Stimulated activated CD8-positive, alpha-beta memory T cell treated with anti-CD3 and anti-CD28 coated beads, Interleukin-12 subunit alpha, Interleukin-12 subunit beta, amount 100 ng/mL, for 1 hour (primary cell): ENCODE data around the gene FMN1.

Experiments used
- DNase-seq: peaks from one replicate; pipeline ENCODE4 v3.0.0-alpha.2; 2020; ENCODE audit warnings: low read depth

The FMN1 gene

GRCh38 chr15:32765236-32765635 is 429.3 kb downstream of the FMN1 start:
- DNase-seq = no peak

GRCh38 chr15:32763295-32763694 is 431.2 kb downstream of the FMN1 start:
- DNase-seq = no peak

- DNase-seq = no peak
These were observed 437.1 kb downstream of the FMN1 start for GRCh38 chr15:32757426-32757825.

GRCh38 chr15:32750979-32751378 is 443.5 kb downstream of the FMN1 start:
- no peak for DNase-seq

GRCh38 chr15:32747921-32748342 is 446.6 kb downstream of the FMN1 start:
- DNase-seq = no peak

GRCh38 chr15:32746116-32746857 is 448.2 kb downstream of the FMN1 start:
- no peak for DNase-seq

- no peak for DNase-seq
These were observed 450.9 kb downstream of the FMN1 start for GRCh38 chr15:32743411-32744140.

GRCh38 chr15:32739522-32740063 is 454.9 kb downstream of the FMN1 start:
- no peak for DNase-seq

- DNase-seq = no peak
These were observed 455.8 kb downstream of the FMN1 start for GRCh38 chr15:32738666-32739065.

GRCh38 chr15:32737304-32737703 is 457.2 kb downstream of the FMN1 start:
- no peak for DNase-seq

GRCh38 chr15:32736701-32737061 is 457.8 kb downstream of the FMN1 start:
- no peak for DNase-seq

- no peak for DNase-seq
These were observed 458.4 kb downstream of the FMN1 start for GRCh38 chr15:32735989-32736700.

- no peak for DNase-seq
These were observed 461.2 kb downstream of the FMN1 start for GRCh38 chr15:32733281-32733680.

GRCh38 chr15:32732574-32733157 is 461.8 kb downstream of the FMN1 start:
- no peak for DNase-seq

- no peak for DNase-seq
These were observed 463.5 kb downstream of the FMN1 start for GRCh38 chr15:32730677-32731654.

- no peak for DNase-seq
These were observed 464.7 kb downstream of the FMN1 start for GRCh38 chr15:32729700-32730395.

GRCh38 chr15:32723171-32723948 is 471.2 kb downstream of the FMN1 start:
- no peak for DNase-seq

- no peak for DNase-seq
These were observed 472.4 kb downstream of the FMN1 start for GRCh38 chr15:32722136-32722535.

- DNase-seq = no peak
These were observed 472.9 kb downstream of the FMN1 start for GRCh38 chr15:32721596-32721995.
